ENCODE measurements around the gene CPZ.
"Not testable (repeated sequence)": the region's sequence is repeated elsewhere in the genome, so short reads cannot be mapped to it uniquely, and the experiment has no call there.

The CPZ gene

DNA sequence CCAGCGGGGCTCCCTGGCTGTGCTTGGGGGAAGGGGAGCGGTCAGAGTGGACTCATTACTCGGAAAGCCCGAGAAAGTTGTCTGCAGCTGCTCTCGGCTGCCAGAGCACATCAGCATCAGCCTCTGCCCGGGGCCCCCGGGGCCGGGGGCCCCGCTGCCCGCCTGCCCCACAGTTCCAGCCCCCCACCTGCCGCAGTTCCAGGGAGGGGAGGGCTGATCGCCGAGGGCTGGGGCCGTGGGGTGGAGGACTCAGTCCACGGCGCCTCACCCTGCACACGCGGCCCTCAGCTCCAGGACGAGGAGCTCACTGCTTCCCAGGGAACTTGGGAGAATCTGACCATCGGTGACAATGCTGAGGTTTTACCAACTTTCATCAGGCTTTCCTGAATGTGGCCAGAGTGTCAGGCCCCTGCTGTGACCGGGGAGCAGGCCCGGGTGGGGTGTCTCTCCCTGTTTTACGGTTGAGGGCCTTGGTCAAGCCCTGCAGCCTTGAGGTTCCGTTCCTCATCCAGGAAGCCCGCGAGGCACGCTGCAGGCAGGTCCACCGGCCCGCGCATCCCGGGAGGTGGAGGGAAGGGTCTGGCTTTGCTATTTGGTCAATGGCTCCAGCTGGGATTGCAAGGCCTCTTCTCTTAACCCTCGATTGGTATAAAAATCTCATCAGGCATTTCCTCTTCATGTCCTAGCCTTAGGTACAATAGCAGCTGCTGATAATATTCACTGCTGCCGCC is 57.2 kb downstream of the CPZ start:
- Histone ChIP-seq H3K9me3 (ENCODE audit: control insufficient read depth, insufficient read depth, low read length) (no peaks in the 10 kb centered on the region), H3K36me3 (ENCODE audit: control insufficient read depth, insufficient read depth, low read length) (no peaks in the 10 kb centered on the region), H3K4me1 (ENCODE audit: control insufficient read depth, insufficient read depth, low read length) (no peaks in the 10 kb centered on the region), H3K4me3 (ENCODE audit: low read depth, low read length) (no peak overlapping the region), H3K27me3 (ENCODE audit: control insufficient read depth, insufficient read depth, low read length) (no peaks in the 10 kb centered on the region), H3K27ac (ENCODE audit: low read depth, low read length) (no peak overlapping the region), H3K9ac (ENCODE audit: low read depth, low read length) (no peak overlapping the region)

- H3K4me1 ChIP-seq (ENCODE audit: control insufficient read depth, insufficient read depth, low read length), result no peaks in the 10 kb centered on the region
- no peak overlapping the region for H3K27ac ChIP-seq (ENCODE audit: low read depth, low read length)
- H3K9ac ChIP-seq (ENCODE audit: low read depth, low read length), result no peak overlapping the region
- H3K9me3 ChIP-seq (ENCODE audit: control insufficient read depth, insufficient read depth, low read length), result no peaks in the 10 kb centered on the region
- no peaks in the 10 kb centered on the region for H3K27me3 ChIP-seq (ENCODE audit: control insufficient read depth, insufficient read depth, low read length)
- no peaks in the 10 kb centered on the region for H3K36me3 ChIP-seq (ENCODE audit: control insufficient read depth, insufficient read depth, low read length)
- no peak overlapping the region for H3K4me3 ChIP-seq (ENCODE audit: low read depth, low read length)
Measured at GRCh38 chr4:8651661-8652180, 59.2 kb downstream of the CPZ start.

DNA sequence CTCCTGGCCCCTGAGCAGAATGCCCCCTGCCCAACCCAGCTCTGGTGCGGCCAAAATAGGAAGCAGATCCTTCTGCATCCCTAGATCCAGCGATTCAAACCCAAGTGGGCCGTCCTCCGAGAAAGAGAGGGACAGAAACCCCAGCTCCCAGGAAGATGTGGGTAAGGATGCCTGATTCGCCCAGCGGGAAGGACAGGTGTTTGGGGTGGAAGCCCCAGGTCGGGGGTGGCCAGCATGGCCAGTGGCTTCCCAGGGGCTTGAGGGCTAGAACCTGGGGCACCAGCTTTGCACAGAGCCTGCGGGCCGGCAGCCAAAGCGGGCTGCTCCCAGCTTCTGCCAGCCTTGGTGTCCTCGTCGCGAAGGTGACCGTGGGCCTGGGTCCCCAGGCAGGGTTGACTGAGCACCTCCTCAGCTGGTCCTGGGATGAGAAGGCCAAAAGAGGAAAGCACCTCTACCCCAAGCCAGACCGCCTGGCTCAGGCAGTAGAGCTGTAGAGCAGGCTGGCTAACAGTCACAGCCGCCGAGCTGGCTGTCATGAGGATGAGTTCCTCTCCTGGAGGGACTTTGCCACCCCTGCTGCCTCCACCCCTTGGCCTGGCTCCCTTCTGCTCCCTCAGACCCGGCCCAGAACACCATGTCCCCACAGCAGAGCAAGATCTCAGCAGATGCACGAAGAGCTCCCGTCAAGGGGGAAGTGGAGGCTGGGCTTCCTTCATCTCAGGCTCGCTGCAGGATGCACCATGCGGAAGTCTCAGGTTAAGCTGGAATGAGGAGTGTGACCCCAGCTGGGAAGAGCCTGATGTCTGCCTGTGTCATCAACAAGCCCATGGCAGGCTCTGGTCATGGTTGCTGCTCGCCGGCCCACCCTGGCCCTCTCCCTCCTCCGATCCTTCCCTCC is 59.9 kb downstream of the CPZ start:
- no peak overlapping the region for H3K9ac ChIP-seq (ENCODE audit: low read depth, low read length)
- no peak overlapping the region for H3K27ac ChIP-seq (ENCODE audit: low read depth, low read length)
- no peaks in the 10 kb centered on the region for H3K27me3 ChIP-seq (ENCODE audit: control insufficient read depth, insufficient read depth, low read length)
- no peaks in the 10 kb centered on the region for H3K36me3 ChIP-seq (ENCODE audit: control insufficient read depth, insufficient read depth, low read length)
- no peaks in the 10 kb centered on the region for H3K9me3 ChIP-seq (ENCODE audit: control insufficient read depth, insufficient read depth, low read length)
- no peaks in the 10 kb centered on the region for H3K4me1 ChIP-seq (ENCODE audit: control insufficient read depth, insufficient read depth, low read length)
- H3K4me3 ChIP-seq (ENCODE audit: low read depth, low read length), result no peak overlapping the region

DNA sequence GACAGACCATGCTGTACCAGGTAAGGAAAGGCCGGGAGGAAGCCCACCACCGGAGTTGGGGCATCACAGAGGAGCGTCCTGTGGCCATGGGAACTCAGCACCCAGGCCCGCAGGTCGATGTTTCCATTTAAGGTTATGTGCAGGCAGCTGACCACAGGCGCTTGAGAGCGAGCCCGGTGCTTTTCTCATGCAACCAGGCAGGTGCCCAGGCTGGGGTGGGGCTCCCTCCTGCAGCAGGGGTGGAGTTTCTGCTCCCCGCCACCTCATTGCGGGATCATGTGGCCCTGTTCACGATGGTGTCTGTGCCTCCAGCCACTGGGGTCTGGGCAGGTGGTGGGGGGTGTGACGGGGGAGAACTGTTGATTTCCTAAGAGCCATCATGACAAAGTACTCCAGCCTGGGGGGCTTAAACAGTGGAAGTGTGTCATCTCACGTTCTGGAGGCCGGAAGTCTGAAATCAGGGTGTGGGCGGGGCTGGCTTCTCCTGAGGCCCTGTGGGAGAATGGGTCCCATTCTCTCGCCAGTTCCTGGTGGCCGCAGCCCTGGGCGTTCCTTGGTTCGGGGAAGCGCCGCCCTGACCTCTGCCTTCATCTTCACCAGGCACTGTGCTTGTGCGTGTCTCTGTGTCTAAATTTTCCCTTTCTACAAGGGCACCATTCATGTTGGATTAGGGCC is 60.9 kb downstream of the CPZ start:
- H3K4me3 ChIP-seq (ENCODE audit: low read depth, low read length), result no peak overlapping the region
- H3K27me3 ChIP-seq (ENCODE audit: control insufficient read depth, insufficient read depth, low read length), result no peaks in the 10 kb centered on the region
- no peak overlapping the region for H3K9ac ChIP-seq (ENCODE audit: low read depth, low read length)

DNA sequence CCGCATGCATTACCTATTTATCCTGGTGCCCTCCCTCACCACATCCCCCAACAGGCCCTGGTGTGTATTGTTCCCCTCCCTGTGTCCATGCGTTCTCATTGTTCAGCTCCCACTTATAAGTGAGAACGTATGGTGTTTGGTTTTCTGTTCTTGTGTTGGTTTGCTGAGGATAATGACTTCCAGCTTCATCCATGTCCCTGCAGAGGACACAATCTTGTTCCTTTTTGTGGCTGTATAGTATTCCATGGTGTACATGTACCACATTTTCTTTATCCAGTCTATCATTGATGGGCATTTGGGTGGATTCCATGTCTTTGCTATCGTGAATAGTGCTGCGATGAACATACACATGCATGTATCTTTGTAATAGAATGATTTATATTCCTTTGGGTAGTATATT is 61.6 kb downstream of the CPZ start:
- H3K4me1 ChIP-seq (ENCODE audit: control insufficient read depth, insufficient read depth, low read length); H3K27me3 ChIP-seq (ENCODE audit: control insufficient read depth, insufficient read depth, low read length); H3K27ac ChIP-seq (ENCODE audit: low read depth, low read length); H3K36me3 ChIP-seq (ENCODE audit: control insufficient read depth, insufficient read depth, low read length); H3K9me3 ChIP-seq (ENCODE audit: control insufficient read depth, insufficient read depth, low read length); H3K4me3 ChIP-seq (ENCODE audit: low read depth, low read length); H3K9ac ChIP-seq (ENCODE audit: low read depth, low read length): not testable (repeated sequence)

More for the DNA sequence above, 60.9 kb downstream of the CPZ start:
- no peaks in the 10 kb centered on the region for H3K4me1 ChIP-seq (ENCODE audit: control insufficient read depth, insufficient read depth, low read length)
- no peaks in the 10 kb centered on the region for H3K9me3 ChIP-seq (ENCODE audit: control insufficient read depth, insufficient read depth, low read length)
- H3K27ac ChIP-seq (ENCODE audit: low read depth, low read length), result no peak overlapping the region
- H3K36me3 ChIP-seq (ENCODE audit: control insufficient read depth, insufficient read depth, low read length), result no peaks in the 10 kb centered on the region

GRCh38 chr4:8655411-8656184 is 63.0 kb downstream of the CPZ start:
- H3K4me3 ChIP-seq (ENCODE audit: low read depth, low read length), result no peak overlapping the region
- no peaks in the 10 kb centered on the region for H3K9me3 ChIP-seq (ENCODE audit: control insufficient read depth, insufficient read depth, low read length)
- H3K27me3 ChIP-seq (ENCODE audit: control insufficient read depth, insufficient read depth, low read length), result no peaks in the 10 kb centered on the region

DNA sequence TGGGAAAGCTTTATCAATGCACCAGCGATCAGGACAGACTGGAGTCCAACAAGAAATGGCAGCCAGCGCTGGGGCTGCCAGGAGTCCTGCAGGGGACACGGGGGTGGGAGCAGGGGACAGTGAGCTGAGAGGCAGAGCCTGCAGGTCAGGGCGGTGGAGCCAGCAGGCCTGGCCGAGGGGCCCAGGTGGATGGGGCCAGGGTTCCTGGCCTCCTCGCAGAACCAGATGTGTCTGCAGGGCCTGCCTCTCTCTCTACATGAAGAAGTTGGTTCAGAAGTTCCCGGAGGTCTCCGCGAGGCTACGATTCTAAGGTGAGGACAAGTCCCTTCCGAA is 63.6 kb downstream of the CPZ start:
- no peaks in the 10 kb centered on the region for H3K36me3 ChIP-seq (ENCODE audit: control insufficient read depth, insufficient read depth, low read length)
- H3K9ac ChIP-seq (ENCODE audit: low read depth, low read length), result no peak overlapping the region
- no peaks in the 10 kb centered on the region for H3K9me3 ChIP-seq (ENCODE audit: control insufficient read depth, insufficient read depth, low read length)
- no peak overlapping the region for H3K27ac ChIP-seq (ENCODE audit: low read depth, low read length)
- H3K4me3 ChIP-seq (ENCODE audit: low read depth, low read length), result no peak overlapping the region
- no peaks in the 10 kb centered on the region for H3K4me1 ChIP-seq (ENCODE audit: control insufficient read depth, insufficient read depth, low read length)
- H3K27me3 ChIP-seq (ENCODE audit: control insufficient read depth, insufficient read depth, low read length), result no peaks in the 10 kb centered on the region

More at GRCh38 chr4:8655411-8656184, 63.0 kb downstream of the CPZ start:
- Histone ChIP-seq H3K36me3 (ENCODE audit: control insufficient read depth, insufficient read depth, low read length) (no peaks in the 10 kb centered on the region), H3K27ac (ENCODE audit: low read depth, low read length) (no peak overlapping the region), H3K9ac (ENCODE audit: low read depth, low read length) (no peak overlapping the region), H3K4me1 (ENCODE audit: control insufficient read depth, insufficient read depth, low read length) (no peaks in the 10 kb centered on the region)

GRCh38 chr4:8656711-8657380 is 64.3 kb downstream of the CPZ start:
- no peak overlapping the region for H3K27ac ChIP-seq (ENCODE audit: low read depth, low read length)
- H3K27me3 ChIP-seq (ENCODE audit: control insufficient read depth, insufficient read depth, low read length), result no peaks in the 10 kb centered on the region
- no peaks in the 10 kb centered on the region for H3K36me3 ChIP-seq (ENCODE audit: control insufficient read depth, insufficient read depth, low read length)
- H3K9me3 ChIP-seq (ENCODE audit: control insufficient read depth, insufficient read depth, low read length), result no peaks in the 10 kb centered on the region
- H3K4me1 ChIP-seq (ENCODE audit: control insufficient read depth, insufficient read depth, low read length), result no peaks in the 10 kb centered on the region
- H3K9ac ChIP-seq (ENCODE audit: low read depth, low read length), result no peak overlapping the region
- no peak overlapping the region for H3K4me3 ChIP-seq (ENCODE audit: low read depth, low read length)

- H3K4me1 ChIP-seq (ENCODE audit: control insufficient read depth, insufficient read depth, low read length), result no peaks in the 10 kb centered on the region
- no peaks in the 10 kb centered on the region for H3K36me3 ChIP-seq (ENCODE audit: control insufficient read depth, insufficient read depth, low read length)
- no peak overlapping the region for H3K9ac ChIP-seq (ENCODE audit: low read depth, low read length)
- no peak overlapping the region for H3K27ac ChIP-seq (ENCODE audit: low read depth, low read length)
- no peak overlapping the region for H3K4me3 ChIP-seq (ENCODE audit: low read depth, low read length)
- H3K9me3 ChIP-seq (ENCODE audit: control insufficient read depth, insufficient read depth, low read length), result no peaks in the 10 kb centered on the region
- H3K27me3 ChIP-seq (ENCODE audit: control insufficient read depth, insufficient read depth, low read length), result no peaks in the 10 kb centered on the region
Measured at GRCh38 chr4:8657381-8658088, 65.0 kb downstream of the CPZ start.

DNA sequence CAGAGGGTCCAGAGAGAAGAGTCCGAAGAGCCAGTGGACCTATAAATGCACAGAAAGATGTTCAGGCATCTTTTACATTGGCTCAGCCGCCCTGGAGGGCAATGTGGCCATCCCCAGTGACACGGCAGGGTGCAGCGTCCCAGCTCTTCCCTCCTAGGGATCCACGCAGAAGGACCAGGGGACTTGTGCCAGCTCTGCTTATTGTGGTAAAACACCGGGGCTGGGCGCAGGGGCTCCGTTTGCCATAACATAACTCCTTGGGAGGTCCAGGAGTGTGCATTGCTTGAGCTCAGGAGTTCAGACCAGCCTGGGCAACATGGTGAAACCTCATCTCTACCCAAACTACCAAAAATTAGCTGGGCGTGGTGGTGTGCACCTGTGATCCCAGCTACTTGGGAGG is 70.2 kb downstream of the CPZ start:
- Histone ChIP-seq H3K4me1 (ENCODE audit: control insufficient read depth, insufficient read depth, low read length) (peaks cover 10% of the 10 kb centered on the region), H3K27me3 (ENCODE audit: control insufficient read depth, insufficient read depth, low read length) (peaks cover 3% of the 10 kb centered on the region), H3K36me3 (ENCODE audit: control insufficient read depth, insufficient read depth, low read length) (no peaks in the 10 kb centered on the region), H3K9me3 (ENCODE audit: control insufficient read depth, insufficient read depth, low read length) (no peaks in the 10 kb centered on the region), H3K9ac (ENCODE audit: low read depth, low read length) (no peak overlapping the region), H3K27ac (ENCODE audit: low read depth, low read length) (no peak overlapping the region), H3K4me3 (ENCODE audit: low read depth, low read length) (no peak overlapping the region)
